Hypothalamus (tissue), 51 donors: ENCODE data around the gene KLHL10.

Experiments
- DNase-seq, 51 donors: peaks; one replicate each; lab custom pipeline; 2025; lab: John Stamatoyannopoulos, UW

The KLHL10 gene

DNA sequence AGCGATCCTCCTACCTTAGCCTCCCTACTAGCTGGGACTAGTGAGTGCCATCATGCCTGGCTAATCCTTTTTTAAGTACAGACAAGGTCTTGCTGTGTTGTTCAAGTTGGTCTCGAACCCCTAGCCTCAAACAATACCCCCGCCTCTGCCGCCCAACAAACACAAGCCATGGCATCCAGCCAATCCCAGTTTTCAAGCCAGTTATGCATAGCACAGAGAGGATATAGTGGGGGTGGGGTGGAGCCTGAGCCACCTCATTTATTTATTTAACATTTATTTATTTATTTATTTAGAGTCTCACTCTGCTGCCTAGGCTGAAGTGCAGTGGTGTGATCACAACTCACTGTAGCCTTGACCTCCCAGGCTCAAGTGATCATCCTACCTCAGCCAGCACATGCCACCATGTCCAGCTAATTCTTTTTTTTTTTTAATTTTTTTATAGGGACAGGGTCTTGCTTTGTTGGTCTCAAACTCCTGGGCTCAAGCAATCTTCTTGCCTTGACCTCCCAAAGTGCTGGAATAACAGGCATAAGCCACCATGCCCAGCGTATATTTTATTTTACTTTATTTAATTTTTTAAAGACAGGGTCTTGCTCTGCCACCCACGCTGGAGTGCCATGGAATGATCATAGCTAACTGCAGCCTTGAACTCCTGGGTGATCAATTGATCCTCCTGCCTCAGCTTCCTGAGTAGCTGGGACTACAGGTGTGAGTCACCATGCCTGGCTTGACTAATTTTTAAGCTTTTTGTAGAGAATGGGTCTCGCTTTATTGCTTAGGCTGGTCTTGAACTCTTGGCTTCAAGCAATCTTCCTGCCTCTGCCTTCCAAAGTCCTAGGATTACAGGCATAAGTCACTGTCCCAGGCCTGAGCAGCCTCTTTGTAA is 53.8 kb downstream of the KLHL10 start:
- no peak for DNase-seq

DNA sequence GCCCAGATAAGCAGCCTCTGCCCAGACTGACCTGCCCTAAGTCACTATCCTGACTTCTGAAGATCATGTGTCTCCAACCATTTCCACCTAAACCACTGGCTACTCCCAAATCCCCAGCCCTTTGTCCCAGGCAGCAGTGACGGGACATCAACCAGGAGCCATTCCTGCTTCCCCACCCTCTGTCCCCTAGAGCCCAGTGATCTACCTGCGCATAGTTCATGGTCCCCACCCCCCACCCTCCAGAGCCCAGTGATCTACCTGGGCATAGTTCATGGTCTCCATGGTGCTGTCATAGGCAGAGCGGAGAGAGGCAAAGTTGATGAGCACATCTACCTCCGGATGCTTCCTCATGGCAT is 54.4 kb downstream of the KLHL10 start:
- DNase-seq, result no peak

DNA sequence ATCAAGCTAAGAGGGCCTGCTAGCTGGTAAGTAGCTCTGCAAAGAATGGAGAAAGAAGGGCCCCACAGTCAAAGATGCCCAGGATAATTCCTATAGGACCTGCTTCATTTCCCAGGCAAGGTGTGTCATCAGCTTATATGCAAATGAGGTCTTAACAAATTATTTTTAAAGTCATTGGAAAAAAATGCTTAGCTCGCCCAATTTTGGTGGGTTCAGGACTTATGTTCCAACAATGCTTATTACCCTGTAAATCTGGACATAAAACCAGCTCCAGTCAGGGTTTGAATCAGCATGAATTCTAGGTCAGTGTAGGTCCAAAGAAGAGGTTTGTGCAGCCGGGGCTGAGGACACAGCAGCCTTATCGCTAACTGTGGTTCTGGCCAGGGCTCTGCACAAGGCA is 55.8 kb downstream of the KLHL10 start:
- no peak for DNase-seq

DNA sequence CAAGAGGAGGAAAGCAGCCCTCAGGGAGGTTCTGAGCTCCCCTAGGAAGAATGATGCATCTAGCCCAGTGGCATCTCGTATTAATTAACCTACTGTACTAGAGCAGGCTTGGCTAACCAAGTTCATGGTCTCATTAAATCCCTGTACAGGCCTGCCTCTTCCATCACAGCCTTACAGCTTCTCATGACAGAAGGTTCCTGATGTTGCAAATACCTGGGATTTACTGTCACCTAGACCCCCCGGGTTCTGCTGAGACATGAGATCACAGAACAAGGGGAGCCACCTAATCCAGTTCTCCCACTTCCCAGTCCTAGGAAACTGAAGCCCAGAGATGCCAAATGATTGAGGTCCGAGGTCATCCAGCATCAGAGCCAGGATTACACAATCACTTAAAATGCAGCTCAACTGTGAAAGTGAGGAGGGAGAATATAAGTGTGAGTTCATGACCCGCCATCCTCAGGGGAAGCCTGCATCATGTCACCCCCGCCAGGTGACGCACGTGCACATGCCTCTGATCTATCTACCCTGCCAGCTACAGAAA is 57.2 kb downstream of the KLHL10 start:
- no peak for DNase-seq

DNA sequence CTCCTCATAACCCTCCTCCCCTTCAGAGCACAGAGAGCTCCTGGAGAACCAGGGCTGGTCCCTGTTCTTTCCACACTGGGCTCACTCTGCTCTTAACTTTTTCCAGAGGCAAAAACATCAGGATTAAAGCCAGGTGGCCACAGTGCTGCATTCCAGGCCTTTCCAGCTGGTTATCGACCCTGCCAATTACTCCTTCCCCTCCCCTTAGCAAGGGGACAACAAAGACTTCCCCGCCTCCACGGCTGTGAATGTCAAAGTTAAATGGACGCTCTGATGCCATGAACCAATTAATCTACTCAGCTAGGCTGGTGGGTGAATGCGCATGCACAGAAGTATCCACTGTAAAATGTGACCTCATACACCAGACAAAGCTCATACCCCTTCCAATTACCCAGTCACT is 58.0 kb downstream of the KLHL10 start:
- DNase-seq, result peak in 1 of 51 donors; percentile 6

DNA sequence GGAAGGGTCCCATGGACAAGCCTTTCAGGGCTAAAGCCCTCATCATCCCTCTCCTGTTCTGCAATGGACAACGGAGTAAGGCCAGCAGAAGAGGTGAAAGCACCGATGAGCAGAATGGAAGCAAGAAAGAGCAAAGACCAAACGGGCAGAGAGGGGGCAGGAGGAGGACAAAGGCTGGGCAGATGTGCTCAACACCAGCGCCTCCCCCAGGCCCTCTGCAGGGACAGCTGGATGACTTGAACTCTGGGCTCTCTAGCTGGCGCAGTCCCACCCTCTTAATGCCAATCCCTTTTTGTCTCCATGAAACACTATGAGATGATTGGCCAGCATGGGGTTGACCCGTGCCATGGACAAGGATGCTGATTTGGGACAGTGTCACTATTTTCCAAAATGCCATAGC is 59.1 kb downstream of the KLHL10 start:
- DNase-seq, result no peak
